HepG2 (cell line): Measurements from ENCODE around the gene GADD45G. TPM values are rescaled to one million over a fixed set of nuclear protein-coding genes. Genes with fewer than 3 reads are reported as not detected.

Source experiments
- ELF1 ChIP-seq: sonication (generic); formaldehyde crosslinking; IDR thresholded peaks from 2 replicates; pipeline ENCODE4 v1.4.0; 2020; ENCODE audit warnings: missing genetic modification reagents
- FOXO1 ChIP-seq: sonication (generic); formaldehyde crosslinking; IDR thresholded peaks from 2 replicates; pipeline ENCODE4 v1.4.0; 2020; ENCODE audit warnings: missing genetic modification reagents
- GATAD2A ChIP-seq: IDR thresholded peaks from 2 replicates; pipeline ENCODE4 v1.6.1; 2016
- HCFC1 ChIP-seq: fragments of 150-350 bp; IDR thresholded peaks from 2 replicates; pipeline ENCODE4 v1.6.1; 2014; ENCODE audit warnings: low read depth, low read length
- HOXA7 ChIP-seq: sonication (generic); formaldehyde crosslinking; IDR thresholded peaks from 2 replicates; pipeline ENCODE4 v1.8.1; 2022; ENCODE audit warnings: mild to moderate bottlenecking, missing genetic modification reagents, moderate library complexity
- SRSF4 ChIP-seq: fragments of 200-400 bp; formaldehyde crosslinking; IDR thresholded peaks from one replicate; pipeline ENCODE4 v1.6.1; 2018; ENCODE audit warnings: mild to moderate bottlenecking, low read depth, low read length, moderate library complexity; ENCODE audit not compliant: poor library complexity, severe bottlenecking
- TRAFD1 ChIP-seq: sonication (generic); formaldehyde crosslinking; IDR thresholded peaks from 2 replicates; pipeline ENCODE4 v1.5.1; 2020; ENCODE audit warnings: missing genetic modification reagents, mild to moderate bottlenecking, borderline replicate concordance
- TRIM24 ChIP-seq: sonication (generic); formaldehyde crosslinking; IDR thresholded peaks from 2 replicates; pipeline ENCODE4 v1.8.0; 2022; ENCODE audit warnings: mild to moderate bottlenecking, missing genetic modification reagents
- YEATS2 ChIP-seq: sonication (generic); formaldehyde crosslinking; IDR thresholded peaks from 2 replicates; pipeline ENCODE4 v1.4.0; 2020; ENCODE audit warnings: missing genetic modification reagents, borderline replicate concordance
- ZBTB38 ChIP-seq: sonication (generic); formaldehyde crosslinking; IDR thresholded peaks from 2 replicates; pipeline ENCODE4 v1.5.1; 2020; ENCODE audit warnings: mild to moderate bottlenecking, missing genetic modification reagents
- ZNF225 ChIP-seq: sonication (generic); formaldehyde crosslinking; IDR thresholded peaks from 2 replicates; pipeline ENCODE4 v1.4.0; 2020; ENCODE audit warnings: mild to moderate bottlenecking, missing genetic modification reagents
- ZNF580 ChIP-seq: IDR thresholded peaks from 2 replicates; pipeline ENCODE4 v1.6.1; 2016; ENCODE audit warnings: low read depth, borderline replicate concordance
- ZNF589 ChIP-seq: sonication (generic); formaldehyde crosslinking; conservative IDR thresholded peaks from 2 replicates; pipeline ENCODE4 v1.8.0; 2022; ENCODE audit warnings: mild to moderate bottlenecking, moderate library complexity, missing genetic modification reagents
- polyA plus RNA-seq, 8 experiments: library from polyadenylated mRNA; depleted of rRNA in 3 of 8; stranded (reverse) in 7 of 8; unstranded in 1 of 8; fragments of >200 nt; fragmentation: Illumina TruSeq in 4 of 8; extraction: Trizol in 4 of 8; gene quantifications; 2 replicates each; pipeline versions ENCODE4 v1.2.1 to v1.2.3, GENCODE V29; 2011 to 2016; ENCODE audit warnings: low read depth in 4 of 8, missing spikeins in 1 of 8, mixed read lengths in 1 of 8; ENCODE audit not compliant: insufficient read depth in 1 of 8
- total RNA-seq, 5 experiments: library from RNA; depleted of rRNA; stranded (reverse); fragments of >200 nt; fragmentation: Illumina TruSeq; extraction: Trizol; gene quantifications; 2 replicates each; pipeline ENCODE4 v1.2.3, GENCODE V29; 2016; ENCODE audit warnings: low read depth in 1 of 5
- TF ChIP-seq, protein P1 (sequence below): sonication (generic); formaldehyde crosslinking; IDR thresholded peaks from 2 replicates; pipeline ENCODE4 v1.4.0; 2020; ENCODE audit warnings: missing genetic modification reagents, mild to moderate bottlenecking, borderline replicate concordance
- TF ChIP-seq, protein P2 (sequence below): sonication (generic); formaldehyde crosslinking; IDR thresholded peaks from 2 replicates; pipeline ENCODE4 v1.5.1; 2020; ENCODE audit warnings: missing genetic modification reagents, mild to moderate bottlenecking, borderline replicate concordance
- TF ChIP-seq, protein P3 (sequence below): sonication (generic); formaldehyde crosslinking; IDR thresholded peaks from 2 replicates; pipeline ENCODE4 v1.9.0; 2021; ENCODE audit warnings: missing genetic modification reagents, mild to moderate bottlenecking, borderline replicate concordance
- TF ChIP-seq, protein P4 (sequence below): sonication (generic); formaldehyde crosslinking; IDR thresholded peaks from 2 replicates; pipeline ENCODE4 v1.8.0; 2022; ENCODE audit warnings: missing genetic modification reagents, low read depth, mild to moderate bottlenecking, borderline replicate concordance

GADD45G gene
- total and polyA plus RNA-seq, 2 of the 13 experiments (the other 11 are each of a cell fraction or from before 2014, with no cell fraction given) = not detected

- TF ChIP-seq YEATS2 (CRISPR knock-in tag) (peak; percentile 48; the same call in 1 of the 2 replicates), FOXO1 (CRISPR knock-in tag) (peak; percentile 82), ZNF225 (CRISPR knock-in tag) (no peak), HOXA7 (no peak), GATAD2A (peak; percentile 93), ZNF589 (CRISPR knock-in tag) (no peak), ZNF580 (CRISPR knock-in tag) (peak; percentile 77; the same call in 1 of the 2 replicates), SRSF4 (no peak), ELF1 (CRISPR knock-in tag) (no peak), TRIM24 (CRISPR knock-in tag) (peak; percentile 46; the same call in 1 of the 2 replicates), TRAFD1 (no peak), ZBTB38 (CRISPR knock-in tag) (no peak), HCFC1 (no peak)
- TF ChIP-seq, protein P1, sequence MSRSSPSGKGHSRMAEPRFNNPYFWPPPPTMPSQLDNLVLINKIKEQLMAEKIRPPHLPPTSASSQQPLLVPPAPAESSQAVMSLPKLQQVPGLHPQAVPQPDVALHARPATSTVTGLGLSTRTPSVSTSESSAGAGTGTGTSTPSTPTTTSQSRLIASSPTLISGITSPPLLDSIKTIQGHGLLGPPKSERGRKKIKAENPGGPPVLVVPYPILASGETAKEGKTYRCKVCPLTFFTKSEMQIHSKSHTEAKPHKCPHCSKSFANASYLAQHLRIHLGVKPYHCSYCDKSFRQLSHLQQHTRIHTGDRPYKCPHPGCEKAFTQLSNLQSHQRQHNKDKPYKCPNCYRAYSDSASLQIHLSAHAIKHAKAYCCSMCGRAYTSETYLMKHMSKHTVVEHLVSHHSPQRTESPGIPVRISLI = peak; percentile 99
- TF ChIP-seq, protein P2, sequence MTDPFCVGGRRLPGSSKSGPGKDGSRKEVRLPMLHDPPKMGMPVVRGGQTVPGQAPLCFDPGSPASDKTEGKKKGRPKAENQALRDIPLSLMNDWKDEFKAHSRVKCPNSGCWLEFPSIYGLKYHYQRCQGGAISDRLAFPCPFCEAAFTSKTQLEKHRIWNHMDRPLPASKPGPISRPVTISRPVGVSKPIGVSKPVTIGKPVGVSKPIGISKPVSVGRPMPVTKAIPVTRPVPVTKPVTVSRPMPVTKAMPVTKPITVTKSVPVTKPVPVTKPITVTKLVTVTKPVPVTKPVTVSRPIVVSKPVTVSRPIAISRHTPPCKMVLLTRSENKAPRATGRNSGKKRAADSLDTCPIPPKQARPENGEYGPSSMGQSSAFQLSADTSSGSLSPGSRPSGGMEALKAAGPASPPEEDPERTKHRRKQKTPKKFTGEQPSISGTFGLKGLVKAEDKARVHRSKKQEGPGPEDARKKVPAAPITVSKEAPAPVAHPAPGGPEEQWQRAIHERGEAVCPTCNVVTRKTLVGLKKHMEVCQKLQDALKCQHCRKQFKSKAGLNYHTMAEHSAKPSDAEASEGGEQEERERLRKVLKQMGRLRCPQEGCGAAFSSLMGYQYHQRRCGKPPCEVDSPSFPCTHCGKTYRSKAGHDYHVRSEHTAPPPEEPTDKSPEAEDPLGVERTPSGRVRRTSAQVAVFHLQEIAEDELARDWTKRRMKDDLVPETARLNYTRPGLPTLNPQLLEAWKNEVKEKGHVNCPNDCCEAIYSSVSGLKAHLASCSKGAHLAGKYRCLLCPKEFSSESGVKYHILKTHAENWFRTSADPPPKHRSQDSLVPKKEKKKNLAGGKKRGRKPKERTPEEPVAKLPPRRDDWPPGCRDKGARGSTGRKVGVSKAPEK (CRISPR knock-in tag) = peak; percentile 47; the same call in 1 of the 2 replicates
- TF ChIP-seq, protein P3, sequence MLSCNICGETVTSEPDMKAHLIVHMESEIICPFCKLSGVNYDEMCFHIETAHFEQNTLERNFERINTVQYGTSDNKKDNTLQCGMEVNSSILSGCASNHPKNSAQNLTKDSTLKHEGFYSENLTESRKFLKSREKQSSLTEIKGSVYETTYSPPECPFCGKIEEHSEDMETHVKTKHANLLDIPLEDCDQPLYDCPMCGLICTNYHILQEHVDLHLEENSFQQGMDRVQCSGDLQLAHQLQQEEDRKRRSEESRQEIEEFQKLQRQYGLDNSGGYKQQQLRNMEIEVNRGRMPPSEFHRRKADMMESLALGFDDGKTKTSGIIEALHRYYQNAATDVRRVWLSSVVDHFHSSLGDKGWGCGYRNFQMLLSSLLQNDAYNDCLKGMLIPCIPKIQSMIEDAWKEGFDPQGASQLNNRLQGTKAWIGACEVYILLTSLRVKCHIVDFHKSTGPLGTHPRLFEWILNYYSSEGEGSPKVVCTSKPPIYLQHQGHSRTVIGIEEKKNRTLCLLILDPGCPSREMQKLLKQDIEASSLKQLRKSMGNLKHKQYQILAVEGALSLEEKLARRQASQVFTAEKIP (CRISPR knock-in tag) = no peak
- TF ChIP-seq, protein P4, sequence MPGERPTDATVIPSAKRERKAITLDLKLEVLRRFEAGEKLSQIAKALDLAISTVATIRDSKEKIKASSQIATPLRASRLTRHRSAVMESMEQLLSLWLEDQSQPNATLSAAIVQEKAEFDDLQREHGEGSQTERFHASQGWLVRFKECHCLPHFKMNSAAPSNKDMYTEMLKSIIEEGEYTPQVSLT = 0 out of 2 replicates have a peak, but pooled peaks have one; percentile 67
These were observed 43.6 kb downstream of the GADD45G start (continued) for GRCh38 chr9:89648247-89649000.
